AG08396 (cell line): ENCODE measurements around the gene EYS.

Source experiments
- DNase-seq: peaks from one replicate; pipeline ENCODE4 v3.0.0; 2012; ENCODE audit warnings: low spot score, mixed read lengths

EYS gene

GRCh38 chr6:65707126-65707826, at the start of gene EYS:
EYS (minus strand) TSS chr6:65707226; CDS start chr6:65495410, 211,816 bp downstream.
- no peak for DNase-seq

- DNase-seq = no peak
These were observed 39.3 kb upstream of the EYS start for GRCh38 chr6:65746302-65746701.

- DNase-seq = no peak
These were observed 38.6 kb upstream of the EYS start for GRCh38 chr6:65745614-65746013.

GRCh38 chr6:65728879-65729479, 22.0 kb upstream of the EYS start:
- no peak for DNase-seq

GRCh38 chr6:65719101-65719500, 12.1 kb upstream of the EYS start:
- no peak for DNase-seq

GRCh38 chr6:65711531-65711930, 4.5 kb upstream of the EYS start:
- DNase-seq = no peak

GRCh38 chr6:65709099-65709830, 2.2 kb upstream of the EYS start:
- DNase-seq = no peak

GRCh38 chr6:65708162-65708561, 1.1 kb upstream of the EYS start:
- DNase-seq = no peak

- no peak for DNase-seq
These were observed 590 bp downstream of the EYS start for GRCh38 chr6:65706436-65706835.

GRCh38 chr6:65701325-65701724, 5.7 kb downstream of the EYS start:
- DNase-seq = no peak

- DNase-seq = no peak
These were observed 6.5 kb downstream of the EYS start for GRCh38 chr6:65700561-65700960.

GRCh38 chr6:65692109-65692508, 14.9 kb downstream of the EYS start:
- DNase-seq = no peak

GRCh38 chr6:65680232-65680631, 26.8 kb downstream of the EYS start:
- DNase-seq = no peak

GRCh38 chr6:65671922-65672321, 35.1 kb downstream of the EYS start:
- DNase-seq = no peak

GRCh38 chr6:65667916-65668656, 38.9 kb downstream of the EYS start:
- no peak for DNase-seq

GRCh38 chr6:65650086-65650485, 56.9 kb downstream of the EYS start:
- no peak for DNase-seq

GRCh38 chr6:65649392-65649791, 57.6 kb downstream of the EYS start:
- no peak for DNase-seq

- DNase-seq = no peak
These were observed 60.5 kb downstream of the EYS start for GRCh38 chr6:65646544-65646943.

- DNase-seq = no peak
These were observed 64.2 kb downstream of the EYS start for GRCh38 chr6:65642776-65643175.

- DNase-seq = no peak
These were observed 68.8 kb downstream of the EYS start for GRCh38 chr6:65638047-65638831.

- no peak for DNase-seq
These were observed 69.6 kb downstream of the EYS start for GRCh38 chr6:65637289-65638046.
